ENCODE measurements around the gene AMOTL1.

AMOTL1 gene

DNA sequence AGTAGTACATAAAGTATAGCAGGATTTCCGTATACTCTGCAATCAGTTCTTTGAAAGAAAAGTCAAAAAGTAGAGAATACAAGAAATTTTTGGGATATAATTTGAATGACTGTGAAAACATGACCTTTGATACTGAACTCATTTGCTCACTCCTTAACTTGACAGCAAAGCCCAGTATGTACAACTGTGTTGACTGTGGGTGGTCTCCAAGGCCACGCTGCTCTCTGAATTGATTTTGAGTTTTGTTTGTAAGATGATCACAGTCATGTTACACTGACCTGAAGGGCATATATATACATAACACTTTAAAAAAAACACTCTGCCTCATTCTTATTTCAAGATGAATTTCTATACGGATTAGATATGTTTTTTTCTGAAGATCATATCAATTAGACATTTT, 9.5 kb upstream of the AMOTL1 start:
- Histone ChIP-seq H3K27me3 (ENCODE audit: control insufficient read depth in 1 of 2, insufficient read depth in 2 of 2, low read length in 2 of 2) (no peaks in the 10 kb centered on the region), H3K4me1 (ENCODE audit: control insufficient read depth, insufficient read depth, low read length) (peaks cover 6% of the 10 kb centered on the region), H3K27ac (ENCODE audit: low read length) (no peak overlapping the region), H3K36me3 (ENCODE audit: control insufficient read depth in 2 of 2, insufficient read depth in 2 of 2, low read length in 2 of 2) (no peaks in the 10 kb centered on the region), H3K9ac (ENCODE audit: low read length in 2 of 2) (no peak overlapping the region), H3K4me3 (ENCODE audit: low read length in 2 of 2) (no peak overlapping the region), H3K9me3 (ENCODE audit: control insufficient read depth in 2 of 2, low read length in 2 of 2) (no peaks in the 10 kb centered on the region)

DNA sequence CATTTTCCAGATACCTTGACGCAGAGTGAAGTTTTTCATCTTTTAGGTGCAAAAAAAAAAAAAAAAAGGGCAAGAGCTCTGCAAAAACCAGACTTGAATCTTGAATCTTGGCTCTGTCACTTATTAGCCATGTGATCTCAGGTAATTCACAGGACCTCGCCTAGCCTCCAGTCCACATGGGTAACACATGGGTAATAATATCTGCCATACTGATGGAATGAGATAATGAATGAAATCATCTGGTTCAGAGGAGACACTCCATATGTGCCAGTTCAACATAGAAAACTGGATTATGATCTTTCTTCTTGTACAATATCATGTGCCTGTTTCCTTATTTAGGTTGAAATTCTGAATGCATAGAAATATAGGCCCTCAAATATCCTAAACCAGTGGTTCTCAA, 8.6 kb upstream of the AMOTL1 start:
- Histone ChIP-seq H3K4me1 (ENCODE audit: control insufficient read depth, insufficient read depth, low read length) (peaks cover 6% of the 10 kb centered on the region), H3K9me3 (ENCODE audit: control insufficient read depth in 2 of 2, low read length in 2 of 2) (no peaks in the 10 kb centered on the region), H3K27ac (ENCODE audit: low read length) (no peak overlapping the region), H3K9ac (ENCODE audit: low read length in 2 of 2) (no peak overlapping the region), H3K36me3 (ENCODE audit: control insufficient read depth in 2 of 2, insufficient read depth in 2 of 2, low read length in 2 of 2) (no peaks in the 10 kb centered on the region), H3K27me3 (ENCODE audit: control insufficient read depth in 1 of 2, insufficient read depth in 2 of 2, low read length in 2 of 2) (no peaks in the 10 kb centered on the region), H3K4me3 (ENCODE audit: low read length in 2 of 2) (no peak overlapping the region)

DNA sequence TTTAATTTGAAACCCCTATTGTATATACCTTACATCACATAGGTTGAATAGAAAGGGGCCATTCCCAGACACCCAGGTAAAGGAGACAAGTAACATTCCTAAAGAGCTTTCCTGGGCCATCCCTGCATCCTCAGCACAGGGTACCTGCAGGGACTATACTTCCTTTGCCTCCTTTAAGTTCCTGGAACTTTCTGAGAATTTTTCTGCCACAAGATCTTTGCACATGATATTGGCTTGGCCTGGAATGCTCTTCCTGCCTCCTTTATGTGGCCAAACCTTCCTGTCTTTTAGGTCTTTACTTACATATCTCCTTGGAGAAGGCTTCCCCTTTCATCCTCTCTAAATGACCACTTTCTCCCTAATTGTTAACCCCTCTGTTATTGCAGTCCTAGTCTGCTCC, 7.9 kb upstream of the AMOTL1 start:
- Histone ChIP-seq H3K9me3 (ENCODE audit: control insufficient read depth in 2 of 2, low read length in 2 of 2) (no peaks in the 10 kb centered on the region), H3K4me1 (ENCODE audit: control insufficient read depth, insufficient read depth, low read length) (peaks cover 7% of the 10 kb centered on the region), H3K36me3 (ENCODE audit: control insufficient read depth in 2 of 2, insufficient read depth in 2 of 2, low read length in 2 of 2) (no peaks in the 10 kb centered on the region), H3K4me3 (ENCODE audit: low read length in 2 of 2) (no peak overlapping the region), H3K9ac (ENCODE audit: low read length in 2 of 2) (no peak overlapping the region), H3K27me3 (ENCODE audit: control insufficient read depth in 1 of 2, insufficient read depth in 2 of 2, low read length in 2 of 2) (no peaks in the 10 kb centered on the region), H3K27ac (ENCODE audit: low read length) (no peak overlapping the region)

DNA sequence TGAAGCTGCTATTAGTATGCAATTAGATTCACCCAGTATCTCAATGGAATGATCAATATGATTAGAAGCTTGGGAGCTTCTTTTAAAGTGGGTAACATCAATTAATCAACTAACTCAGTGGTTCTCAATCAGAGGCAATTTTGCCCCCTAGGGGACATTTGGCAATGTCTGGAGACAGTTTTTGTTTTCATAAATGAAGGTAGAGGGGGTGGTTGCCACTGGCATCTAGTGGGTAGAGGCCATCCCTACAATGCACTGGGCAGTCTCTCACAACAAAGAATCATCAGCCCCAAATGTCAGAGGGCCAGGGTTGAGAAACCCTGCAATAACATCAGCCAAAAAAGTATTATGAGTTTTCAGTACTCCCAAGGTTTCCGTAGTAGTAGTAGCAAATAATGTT, 5.9 kb upstream of the AMOTL1 start:
- H3K9ac ChIP-seq (ENCODE audit: low read length in 2 of 2) = peak overlapping the region in 1 of 2 donors; percentile 43
- H3K36me3 ChIP-seq (ENCODE audit: control insufficient read depth in 2 of 2, insufficient read depth in 2 of 2, low read length in 2 of 2) = no peaks in the 10 kb centered on the region
- peaks cover 13% of the 10 kb centered on the region for H3K4me1 ChIP-seq (ENCODE audit: control insufficient read depth, insufficient read depth, low read length)
- H3K27me3 ChIP-seq (ENCODE audit: control insufficient read depth in 1 of 2, insufficient read depth in 2 of 2, low read length in 2 of 2) = no peaks in the 10 kb centered on the region
- H3K4me3 ChIP-seq (ENCODE audit: low read length in 2 of 2) = no peak overlapping the region
- peak overlapping the region; percentile 37 for H3K27ac ChIP-seq (ENCODE audit: low read length)
- H3K9me3 ChIP-seq (ENCODE audit: control insufficient read depth in 2 of 2, low read length in 2 of 2) = no peaks in the 10 kb centered on the region

DNA sequence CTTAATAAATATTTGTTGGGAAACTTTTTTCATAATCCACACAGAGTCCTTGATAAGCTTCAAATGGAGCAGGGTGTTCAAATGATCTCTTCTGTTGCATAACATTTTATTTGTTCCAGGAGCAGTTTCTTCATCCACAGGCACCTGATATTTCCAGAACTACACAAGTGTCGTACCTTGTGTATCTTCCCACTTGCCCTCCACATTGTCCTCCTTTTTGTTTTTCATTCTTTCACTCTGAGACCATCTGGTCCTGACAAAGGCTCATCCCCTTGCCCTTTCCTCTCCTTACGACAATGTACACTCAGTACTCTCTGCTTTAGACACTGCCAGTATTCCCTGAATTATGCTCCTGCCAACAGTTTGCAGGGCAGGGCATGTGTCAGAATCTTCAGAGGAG, 5.2 kb upstream of the AMOTL1 start:
- Histone ChIP-seq H3K4me3 (ENCODE audit: low read length in 2 of 2) (no peak overlapping the region), H3K36me3 (ENCODE audit: control insufficient read depth in 2 of 2, insufficient read depth in 2 of 2, low read length in 2 of 2) (no peaks in the 10 kb centered on the region), H3K27me3 (ENCODE audit: control insufficient read depth in 1 of 2, insufficient read depth in 2 of 2, low read length in 2 of 2) (no peaks in the 10 kb centered on the region), H3K9ac (ENCODE audit: low read length in 2 of 2) (peak overlapping the region in 1 of 2 donors; percentile 43), H3K27ac (ENCODE audit: low read length) (peak overlapping the region; percentile 37), H3K4me1 (ENCODE audit: control insufficient read depth, insufficient read depth, low read length) (peaks cover 21% of the 10 kb centered on the region), H3K9me3 (ENCODE audit: control insufficient read depth in 2 of 2, low read length in 2 of 2) (no peaks in the 10 kb centered on the region)

DNA sequence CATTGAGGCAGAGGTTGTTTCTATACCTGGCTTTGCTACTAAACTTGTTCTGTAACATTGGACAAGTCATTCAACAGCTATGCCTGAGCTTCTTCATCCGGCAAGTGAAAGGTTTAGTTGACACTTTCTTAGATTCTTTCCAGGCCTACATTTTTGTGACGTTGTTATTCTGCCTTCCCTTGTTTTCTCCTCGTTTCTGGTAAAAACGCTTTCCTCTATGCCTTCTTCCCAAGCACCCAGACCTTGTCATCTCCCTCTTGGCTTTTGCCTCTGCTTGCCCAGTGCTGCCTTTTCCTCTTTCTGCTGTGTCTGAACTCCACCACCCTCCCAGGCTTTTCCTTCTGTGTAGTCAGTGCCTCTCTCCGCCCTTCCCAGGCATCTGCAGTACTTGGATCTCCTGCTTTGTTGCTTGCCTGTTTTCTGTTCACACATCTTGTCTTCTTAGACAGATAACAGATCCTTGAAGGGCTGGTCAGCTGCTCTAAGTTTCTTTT, 1.4 kb upstream of the AMOTL1 start:
- Histone ChIP-seq H3K27me3 (ENCODE audit: control insufficient read depth in 1 of 2, insufficient read depth in 2 of 2, low read length in 2 of 2) (no peaks in the 10 kb centered on the region), H3K9ac (ENCODE audit: low read length in 2 of 2) (peak overlapping the region; percentile 76 to 92), H3K27ac (ENCODE audit: low read length) (peak overlapping the region; percentile 95), H3K4me1 (ENCODE audit: control insufficient read depth, insufficient read depth, low read length) (peaks cover 43% of the 10 kb centered on the region), H3K36me3 (ENCODE audit: control insufficient read depth in 2 of 2, insufficient read depth in 2 of 2, low read length in 2 of 2) (no peaks in the 10 kb centered on the region), H3K4me3 (ENCODE audit: low read length in 2 of 2) (peak overlapping the region; percentile 69 to 92), H3K9me3 (ENCODE audit: control insufficient read depth in 2 of 2, low read length in 2 of 2) (no peaks in the 10 kb centered on the region)

DNA sequence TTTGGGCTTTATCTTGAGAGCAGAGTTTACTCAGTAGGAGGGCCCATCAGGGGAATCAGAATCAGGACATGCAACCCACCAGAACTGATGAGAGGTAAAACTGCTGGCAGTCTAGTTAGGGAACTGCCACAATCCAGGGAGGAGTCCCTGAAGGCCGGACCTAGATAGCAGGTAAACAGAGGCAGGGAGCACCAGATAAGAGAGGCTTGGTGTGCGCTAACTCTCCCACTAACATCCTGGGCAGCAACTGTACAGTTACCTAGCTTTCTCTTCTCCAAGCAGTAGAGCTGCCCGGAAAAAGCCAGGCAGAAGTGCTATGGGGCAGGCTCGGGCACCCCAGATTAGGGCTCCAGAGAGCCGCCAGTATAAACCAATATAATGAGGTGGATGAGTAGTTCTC, 865 bp upstream of the AMOTL1 start:
- no peaks in the 10 kb centered on the region for H3K27me3 ChIP-seq (ENCODE audit: control insufficient read depth in 1 of 2, insufficient read depth in 2 of 2, low read length in 2 of 2)
- H3K9me3 ChIP-seq (ENCODE audit: control insufficient read depth in 2 of 2, low read length in 2 of 2) = no peaks in the 10 kb centered on the region
- H3K4me1 ChIP-seq (ENCODE audit: control insufficient read depth, insufficient read depth, low read length) = peaks cover 43% of the 10 kb centered on the region
- peak overlapping the region; percentile 95 for H3K27ac ChIP-seq (ENCODE audit: low read length)
- H3K4me3 ChIP-seq (ENCODE audit: low read length in 2 of 2) = peak overlapping the region; percentile 69 to 92
- no peaks in the 10 kb centered on the region for H3K36me3 ChIP-seq (ENCODE audit: control insufficient read depth in 2 of 2, insufficient read depth in 2 of 2, low read length in 2 of 2)
- peak overlapping the region; percentile 76 to 92 for H3K9ac ChIP-seq (ENCODE audit: low read length in 2 of 2)

DNA sequence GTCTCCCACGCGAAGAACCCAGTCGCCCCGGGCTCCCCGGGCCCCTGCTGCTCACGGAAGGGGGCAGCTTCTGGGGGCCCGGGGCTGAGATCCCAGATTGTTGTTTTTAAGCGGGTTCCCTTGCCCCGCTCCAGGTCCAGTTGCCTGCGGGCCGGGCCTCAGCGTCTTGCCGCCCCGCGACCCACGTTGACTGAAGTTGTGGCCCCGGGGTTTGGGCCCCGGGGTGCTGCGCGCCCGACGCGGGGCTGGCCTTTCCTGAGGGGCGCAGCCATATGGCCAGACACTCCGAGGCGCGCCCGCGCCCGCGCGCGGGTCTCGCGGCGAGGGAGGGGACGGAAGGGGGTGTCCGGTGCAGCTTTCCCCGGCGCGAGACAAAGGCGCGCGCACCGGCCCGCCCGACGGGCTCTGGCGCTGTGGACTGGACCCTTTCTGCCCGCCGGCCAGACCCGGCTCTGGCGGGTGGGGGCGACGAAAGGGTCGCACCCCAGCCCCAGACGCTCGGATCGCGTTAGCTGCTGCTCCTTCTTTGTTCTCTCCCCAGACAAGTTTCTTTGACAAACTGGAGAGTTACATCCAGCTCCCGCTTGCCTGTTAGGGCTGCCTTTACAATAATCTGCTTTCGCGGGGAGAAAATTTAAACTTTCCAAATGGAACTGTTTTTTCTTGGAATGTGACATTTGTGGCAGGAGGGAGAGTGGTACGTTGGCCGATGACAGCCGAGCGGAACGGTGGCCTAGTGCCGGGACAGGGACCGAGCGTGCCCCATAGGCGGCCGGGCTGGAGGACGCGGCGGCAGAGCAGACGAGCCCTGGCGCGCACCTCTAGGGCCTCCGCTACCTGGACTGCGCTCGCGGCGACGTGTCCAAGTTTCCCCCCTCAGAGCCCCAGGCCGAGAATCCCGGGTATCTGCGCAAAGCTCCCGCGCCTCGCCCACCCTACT, 716 bp downstream of the AMOTL1 start:
- H3K27me3 ChIP-seq (ENCODE audit: control insufficient read depth in 1 of 2, insufficient read depth in 2 of 2, low read length in 2 of 2) = no peaks in the 10 kb centered on the region

DNA sequence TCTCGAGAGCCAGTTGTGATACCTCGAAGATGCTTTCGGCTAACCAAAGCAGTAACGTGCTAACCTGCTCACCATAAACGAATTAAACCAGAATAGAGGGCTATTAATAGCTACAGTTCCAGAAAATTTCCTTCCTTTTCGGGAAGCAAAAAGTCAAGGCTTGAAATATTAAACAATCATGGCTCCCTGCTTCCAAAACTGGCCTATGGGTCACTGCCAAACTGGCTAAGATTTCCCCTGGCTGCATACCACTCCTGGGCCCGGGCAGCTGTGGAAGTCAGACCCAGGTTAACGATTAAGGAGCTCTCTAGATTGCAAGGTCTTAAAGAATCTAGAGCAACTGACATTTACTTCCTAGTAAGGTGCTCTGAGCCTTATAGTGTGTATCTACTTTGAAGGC, 1.7 kb downstream of the AMOTL1 start:
- H3K4me1 ChIP-seq (ENCODE audit: control insufficient read depth, insufficient read depth, low read length) = peaks cover 52% of the 10 kb centered on the region

More for the DNA sequence above, 716 bp downstream of the AMOTL1 start:
- H3K36me3 ChIP-seq (ENCODE audit: control insufficient read depth in 2 of 2, insufficient read depth in 2 of 2, low read length in 2 of 2) = no peaks in the 10 kb centered on the region
- H3K9me3 ChIP-seq (ENCODE audit: control insufficient read depth in 2 of 2, low read length in 2 of 2) = no peaks in the 10 kb centered on the region
- H3K4me1 ChIP-seq (ENCODE audit: control insufficient read depth, insufficient read depth, low read length) = peaks cover 43% of the 10 kb centered on the region
- peak overlapping the region; percentile 69 to 92 for H3K4me3 ChIP-seq (ENCODE audit: low read length in 2 of 2)
- peak overlapping the region; percentile 95 for H3K27ac ChIP-seq (ENCODE audit: low read length)
- H3K9ac ChIP-seq (ENCODE audit: low read length in 2 of 2) = peak overlapping the region; percentile 92 to 95

DNA sequence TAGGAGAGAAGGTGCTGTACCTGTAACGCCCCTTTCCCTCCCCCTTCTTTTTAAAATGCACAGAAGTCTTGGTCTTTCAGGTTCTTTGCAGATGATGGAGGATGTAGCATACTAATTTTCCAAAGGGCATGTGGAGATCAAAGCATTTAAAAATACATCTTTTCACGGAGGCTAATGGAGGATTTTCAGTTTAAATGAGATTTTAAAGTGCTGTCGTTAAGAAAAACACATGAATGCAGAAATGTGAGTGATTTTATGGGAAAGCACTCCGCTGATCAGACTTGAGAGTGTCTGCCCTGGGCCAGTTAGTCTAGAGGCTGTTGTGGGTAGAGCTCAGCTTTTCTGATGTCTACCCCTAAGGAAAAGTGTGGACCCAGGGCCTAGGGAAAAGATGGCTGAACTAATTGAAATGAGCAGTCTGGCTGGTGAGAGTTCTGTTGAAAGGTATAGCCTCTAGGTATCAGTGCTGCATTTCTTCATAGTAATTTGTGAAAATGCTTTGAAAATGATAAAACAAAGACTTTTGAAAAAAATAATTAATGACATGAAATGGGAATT, 2.5 kb downstream of the AMOTL1 start:
- peak overlapping the region; percentile 69 to 92 for H3K4me3 ChIP-seq (ENCODE audit: low read length in 2 of 2)
- H3K9me3 ChIP-seq (ENCODE audit: control insufficient read depth in 2 of 2, low read length in 2 of 2) = no peaks in the 10 kb centered on the region
- H3K27me3 ChIP-seq (ENCODE audit: control insufficient read depth in 1 of 2, insufficient read depth in 2 of 2, low read length in 2 of 2) = no peaks in the 10 kb centered on the region
- H3K4me1 ChIP-seq (ENCODE audit: control insufficient read depth, insufficient read depth, low read length) = peaks cover 54% of the 10 kb centered on the region
- H3K36me3 ChIP-seq (ENCODE audit: control insufficient read depth in 2 of 2, insufficient read depth in 2 of 2, low read length in 2 of 2) = no peaks in the 10 kb centered on the region
- H3K27ac ChIP-seq (ENCODE audit: low read length) = peak overlapping the region; percentile 95
- peak overlapping the region; percentile 21 to 92 for H3K9ac ChIP-seq (ENCODE audit: low read length in 2 of 2)

More for the DNA sequence above, 1.7 kb downstream of the AMOTL1 start:
- peak overlapping the region; percentile 95 for H3K27ac ChIP-seq (ENCODE audit: low read length)
- H3K36me3 ChIP-seq (ENCODE audit: control insufficient read depth in 2 of 2, insufficient read depth in 2 of 2, low read length in 2 of 2) = no peaks in the 10 kb centered on the region
- peak overlapping the region; percentile 92 to 95 for H3K9ac ChIP-seq (ENCODE audit: low read length in 2 of 2)
- no peaks in the 10 kb centered on the region for H3K9me3 ChIP-seq (ENCODE audit: control insufficient read depth in 2 of 2, low read length in 2 of 2)
- no peaks in the 10 kb centered on the region for H3K27me3 ChIP-seq (ENCODE audit: control insufficient read depth in 1 of 2, insufficient read depth in 2 of 2, low read length in 2 of 2)
- H3K4me3 ChIP-seq (ENCODE audit: low read length in 2 of 2) = peak overlapping the region; percentile 69 to 92
